HG02798 (cell line): ENCODE data around the gene GTF3C2.

Source experiments
- ATAC-seq: cut with Tn5 transposase; IDR thresholded peaks from one replicate; pipeline ENCODE4 v1.9.1; 2021; ENCODE audit warnings: mild to moderate bottlenecking; ENCODE audit not compliant: unreplicated experiment, poor library complexity

GTF3C2 gene

GRCh38 chr2:27356382-27357181, at the start of gene GTF3C2:
Gene GTF3C2, minus strand, starts transcription at chr2:27356764. Its CDS starts 13,210 bp downstream, at chr2:27343554.
- ATAC-seq = peak; percentile 85

- ATAC-seq = no peak
Measured at GRCh38 chr2:27400348-27401135, 44.0 kb upstream of the GTF3C2 start.

- no peak for ATAC-seq
Measured at GRCh38 chr2:27398962-27399361, 42.4 kb upstream of the GTF3C2 start.

GRCh38 chr2:27393225-27393624, 36.7 kb upstream of the GTF3C2 start:
- no peak for ATAC-seq

- ATAC-seq = no peak
Measured at GRCh38 chr2:27390822-27391679, 34.5 kb upstream of the GTF3C2 start.

GRCh38 chr2:27381577-27382181, 25.1 kb upstream of the GTF3C2 start:
- no peak for ATAC-seq

DNA sequence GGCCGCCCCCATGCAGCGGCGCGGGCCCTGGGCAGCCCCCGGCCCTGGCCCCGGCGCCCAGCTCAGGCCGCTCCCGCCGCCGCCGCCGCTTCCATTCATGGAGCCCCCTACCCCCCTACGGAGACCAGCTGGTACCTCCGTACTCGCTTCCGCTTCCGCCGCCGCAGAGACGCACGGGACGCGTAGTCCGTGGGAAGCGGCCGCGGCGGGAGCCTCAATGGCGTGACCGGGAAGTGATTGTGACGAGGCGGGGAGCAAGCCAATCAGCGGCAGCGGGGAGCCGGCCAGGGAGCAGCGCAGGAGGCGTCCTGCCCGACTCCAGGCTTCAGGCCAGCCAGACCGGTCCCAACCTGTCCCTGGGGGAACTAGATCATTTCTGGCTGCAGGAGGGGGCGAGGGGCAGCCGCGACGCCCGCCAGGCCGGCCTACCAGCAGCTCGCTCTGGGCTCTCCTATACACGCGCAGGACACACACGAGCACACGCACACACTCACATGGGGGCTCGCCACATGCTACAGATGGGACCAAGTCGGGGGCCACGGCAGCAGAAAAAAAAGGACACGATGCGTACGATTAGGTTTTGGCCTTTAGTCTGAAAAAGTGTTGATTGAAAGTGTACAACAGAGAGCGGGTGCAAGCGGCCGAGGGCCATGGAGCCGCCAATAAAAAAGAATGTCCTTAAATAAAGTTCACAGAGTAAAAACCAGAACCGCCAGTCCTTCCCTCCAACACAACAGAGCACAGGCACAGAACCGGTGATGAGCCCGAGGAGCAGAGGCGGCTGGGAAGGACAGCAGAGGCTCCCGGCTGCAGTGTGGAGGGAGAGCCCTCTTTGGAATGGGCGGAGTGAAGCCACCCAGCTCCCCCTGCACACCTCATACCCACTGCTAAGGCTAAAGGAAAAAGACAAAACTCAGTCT, 24.3 kb upstream of the GTF3C2 start, which contains the start of gene ZNF513:
Gene ZNF513, minus strand, starts transcription at position 109 of the 920 bp plus-strand sequence. CDS start 208 bp downstream, outside the sequence.
- ATAC-seq = peak; percentile 92

GRCh38 chr2:27379836-27380625, 23.5 kb upstream of the GTF3C2 start:
- no peak for ATAC-seq

GRCh38 chr2:27379383-27379835, 22.8 kb upstream of the GTF3C2 start:
- ATAC-seq = no peak

DNA sequence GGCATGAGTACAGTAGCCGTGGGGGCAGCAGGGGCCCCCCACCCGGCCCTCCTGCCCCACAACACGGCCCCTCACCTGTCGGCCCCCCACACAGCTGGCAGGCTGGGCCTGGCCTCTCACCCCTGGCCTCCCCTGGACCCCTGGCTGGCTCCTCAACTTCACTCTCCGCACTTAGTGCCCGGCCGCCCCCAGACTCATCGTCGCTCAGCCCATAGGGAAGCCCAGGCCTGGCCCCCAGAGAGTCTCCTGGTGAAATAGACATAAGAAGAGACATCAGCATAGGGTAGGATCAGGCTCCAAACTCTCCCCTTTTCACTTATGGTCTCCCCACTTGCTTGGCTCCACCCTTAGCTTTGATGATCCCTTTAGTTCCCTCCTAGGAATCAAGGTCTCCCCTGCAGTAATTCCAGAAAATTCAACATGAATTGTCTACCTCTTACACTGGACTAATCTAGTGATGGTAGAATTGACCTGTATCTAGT, 22.3 kb upstream of the GTF3C2 start:
- no peak for ATAC-seq

DNA sequence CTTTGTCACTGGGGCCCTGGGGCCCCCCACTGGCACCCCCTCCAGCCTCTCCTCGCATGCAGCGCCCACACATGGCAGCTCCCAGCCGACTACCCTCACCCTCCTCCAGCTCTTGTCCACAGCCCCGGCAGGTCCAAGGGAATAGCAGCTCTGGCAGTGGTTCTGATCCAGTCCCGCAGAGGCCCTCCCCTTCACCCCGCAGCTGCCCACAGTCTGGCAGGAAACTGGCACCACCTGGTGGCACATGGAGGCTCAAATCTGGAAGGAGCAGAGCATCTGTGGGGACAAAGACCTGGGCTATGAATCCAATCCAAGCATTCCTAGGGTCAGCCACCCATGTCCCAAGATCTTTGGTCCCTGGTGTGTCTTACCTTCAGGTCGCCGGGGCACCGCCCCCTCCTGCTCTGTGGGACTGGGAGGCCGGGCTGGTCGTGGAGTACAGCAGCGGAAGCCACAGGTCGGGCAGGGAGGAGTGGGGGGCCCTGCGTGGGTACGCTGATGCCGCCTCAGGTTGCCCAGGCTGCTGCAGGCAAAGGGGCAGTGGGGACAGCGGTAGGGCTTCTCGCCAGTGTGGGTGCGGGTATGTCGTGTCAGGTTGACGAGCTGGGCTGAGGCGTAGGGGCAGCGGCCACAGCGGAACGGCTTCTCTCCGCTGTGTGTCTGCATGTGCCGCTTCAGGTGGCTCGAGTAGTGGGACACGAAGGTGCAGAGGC, 21.7 kb upstream of the GTF3C2 start:
- ATAC-seq = no peak

DNA sequence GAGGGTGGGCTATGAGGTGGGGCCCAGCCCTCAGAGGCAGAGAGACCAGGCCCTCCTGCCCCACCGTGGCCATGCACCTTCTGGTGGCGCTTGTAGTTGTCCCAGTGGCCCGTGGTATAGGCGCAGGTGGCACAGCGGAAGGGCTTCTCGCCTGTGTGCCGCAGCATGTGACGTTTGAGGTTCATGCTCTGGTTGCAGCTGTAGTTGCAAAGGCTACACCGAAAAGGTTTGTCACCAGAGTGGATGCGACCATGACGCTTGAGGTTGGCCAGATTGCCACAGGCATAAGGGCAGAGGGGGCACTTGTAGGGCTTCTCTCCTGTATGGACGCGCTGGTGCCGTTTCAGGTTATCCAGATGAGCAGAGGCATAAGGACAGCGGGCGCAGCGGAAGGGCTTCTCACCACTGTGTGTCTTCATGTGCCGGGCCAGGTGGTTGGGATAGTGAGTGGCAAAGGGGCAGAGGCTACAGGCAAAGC, 21.1 kb upstream of the GTF3C2 start:
- no peak for ATAC-seq

- no peak for ATAC-seq
Measured at GRCh38 chr2:27376866-27377617, 20.5 kb upstream of the GTF3C2 start.

- no peak for ATAC-seq
Measured at GRCh38 chr2:27376151-27376865, 19.7 kb upstream of the GTF3C2 start.

GRCh38 chr2:27375513-27376099, 19.0 kb upstream of the GTF3C2 start:
- no peak for ATAC-seq

GRCh38 chr2:27373567-27373966, 17.0 kb upstream of the GTF3C2 start:
- ATAC-seq = no peak
